ENCODE measurements around the gene CROT.
"Not testable (repeated sequence)": the region's sequence is repeated elsewhere in the genome, so short reads cannot be mapped to it uniquely, and the experiment has no call there.

The CROT gene, protein sequence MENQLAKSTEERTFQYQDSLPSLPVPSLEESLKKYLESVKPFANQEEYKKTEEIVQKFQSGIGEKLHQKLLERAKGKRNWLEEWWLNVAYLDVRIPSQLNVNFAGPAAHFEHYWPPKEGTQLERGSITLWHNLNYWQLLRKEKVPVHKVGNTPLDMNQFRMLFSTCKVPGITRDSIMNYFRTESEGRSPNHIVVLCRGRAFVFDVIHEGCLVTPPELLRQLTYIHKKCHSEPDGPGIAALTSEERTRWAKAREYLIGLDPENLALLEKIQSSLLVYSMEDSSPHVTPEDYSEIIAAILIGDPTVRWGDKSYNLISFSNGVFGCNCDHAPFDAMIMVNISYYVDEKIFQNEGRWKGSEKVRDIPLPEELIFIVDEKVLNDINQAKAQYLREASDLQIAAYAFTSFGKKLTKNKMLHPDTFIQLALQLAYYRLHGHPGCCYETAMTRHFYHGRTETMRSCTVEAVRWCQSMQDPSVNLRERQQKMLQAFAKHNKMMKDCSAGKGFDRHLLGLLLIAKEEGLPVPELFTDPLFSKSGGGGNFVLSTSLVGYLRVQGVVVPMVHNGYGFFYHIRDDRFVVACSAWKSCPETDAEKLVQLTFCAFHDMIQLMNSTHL

DNA sequence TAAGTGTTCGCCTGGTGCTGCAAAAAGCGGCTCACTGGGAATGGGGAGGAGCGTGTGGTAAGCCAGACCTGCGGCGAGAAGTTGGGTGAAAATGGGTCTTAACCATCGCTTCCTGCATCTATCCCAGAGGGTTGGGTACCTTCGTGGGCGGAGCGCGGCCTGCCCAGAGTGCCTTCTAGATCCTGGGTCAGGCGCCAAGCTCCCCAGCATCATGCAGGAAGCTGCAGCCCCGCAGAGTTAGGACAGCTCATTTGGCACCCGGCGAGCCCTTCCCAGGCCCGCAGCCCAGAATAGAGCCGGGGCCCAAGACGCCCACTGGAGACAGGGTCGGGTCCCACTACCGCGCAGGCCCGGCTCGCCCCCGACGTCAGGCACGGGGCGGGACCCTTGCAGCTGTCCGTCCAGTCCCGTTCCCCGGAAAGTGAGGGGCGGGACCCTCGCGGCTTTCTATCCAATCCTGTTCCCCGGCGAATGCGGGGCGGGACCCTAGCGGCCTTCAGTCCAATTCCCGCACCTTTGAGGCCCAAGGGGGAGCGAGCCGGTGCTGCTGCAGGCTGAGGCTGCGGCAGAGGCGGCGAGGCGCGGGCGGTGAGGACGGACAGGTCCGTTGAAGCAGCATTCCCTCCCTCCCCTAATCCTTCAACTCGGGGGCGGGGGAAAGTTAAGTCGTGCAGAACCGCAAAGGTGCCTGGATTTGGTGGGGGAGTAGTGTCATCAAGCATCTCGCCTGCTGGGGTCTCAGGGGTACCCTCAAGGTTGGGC lies at the start of gene CROT:
CROT (plus strand) TSS at position 499 of the 762 bp plus-strand sequence. CDS start 3,405 bp downstream, outside the sequence.
- DNase-seq (ENCODE audit: low spot score): peak; percentile 96

DNA sequence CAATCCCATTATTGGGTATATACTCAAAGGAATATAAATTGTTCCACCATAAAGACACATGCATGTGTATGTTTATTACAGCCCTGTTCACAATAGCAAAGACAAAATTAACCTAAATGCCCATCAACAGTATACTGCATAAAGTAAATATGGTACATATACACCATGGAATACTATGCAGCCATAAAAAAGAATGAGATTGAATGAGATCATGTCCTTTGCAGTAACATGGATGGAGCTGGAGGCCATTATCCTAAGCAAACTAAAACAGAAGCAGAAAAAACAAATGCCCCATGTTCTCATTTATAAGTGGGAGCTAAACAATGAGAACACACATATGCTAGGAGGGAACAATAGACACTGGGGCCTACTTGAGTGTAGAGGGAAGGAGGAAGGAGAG lies 44.7 kb upstream of the CROT start:
- DNase-seq (ENCODE audit: low spot score): no peak

DNA sequence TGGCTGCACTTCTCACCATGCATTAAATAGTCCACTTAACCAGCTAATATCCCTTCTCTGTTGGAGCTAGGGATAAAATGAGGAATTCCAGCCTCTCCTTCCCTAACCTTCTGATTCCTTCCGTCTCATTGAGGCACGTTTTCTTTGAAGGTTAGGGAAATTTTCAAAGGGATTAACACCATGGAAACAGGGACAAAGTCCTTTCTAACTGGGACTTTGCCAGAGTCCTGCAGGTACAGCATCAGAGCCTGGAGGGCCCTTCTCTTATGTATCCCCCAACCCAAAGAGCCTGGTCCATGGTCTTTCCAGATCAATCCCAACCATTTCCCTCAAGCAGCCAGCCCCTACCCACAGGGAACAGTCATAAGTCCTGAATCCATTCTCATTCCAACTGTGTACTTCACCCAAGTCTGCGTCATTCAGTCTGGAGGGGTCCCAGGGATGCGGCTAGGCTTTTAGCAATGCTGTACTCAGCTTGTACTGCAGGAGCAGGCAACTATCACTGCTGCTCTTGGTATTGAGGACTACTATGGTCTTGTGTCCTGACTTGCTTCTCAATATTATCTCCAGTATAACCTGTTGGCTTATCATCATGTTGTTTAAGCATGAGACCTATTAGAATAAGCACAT lies 34.6 kb upstream of the CROT start:
- DNase-seq (ENCODE audit: low spot score): no peak

DNA sequence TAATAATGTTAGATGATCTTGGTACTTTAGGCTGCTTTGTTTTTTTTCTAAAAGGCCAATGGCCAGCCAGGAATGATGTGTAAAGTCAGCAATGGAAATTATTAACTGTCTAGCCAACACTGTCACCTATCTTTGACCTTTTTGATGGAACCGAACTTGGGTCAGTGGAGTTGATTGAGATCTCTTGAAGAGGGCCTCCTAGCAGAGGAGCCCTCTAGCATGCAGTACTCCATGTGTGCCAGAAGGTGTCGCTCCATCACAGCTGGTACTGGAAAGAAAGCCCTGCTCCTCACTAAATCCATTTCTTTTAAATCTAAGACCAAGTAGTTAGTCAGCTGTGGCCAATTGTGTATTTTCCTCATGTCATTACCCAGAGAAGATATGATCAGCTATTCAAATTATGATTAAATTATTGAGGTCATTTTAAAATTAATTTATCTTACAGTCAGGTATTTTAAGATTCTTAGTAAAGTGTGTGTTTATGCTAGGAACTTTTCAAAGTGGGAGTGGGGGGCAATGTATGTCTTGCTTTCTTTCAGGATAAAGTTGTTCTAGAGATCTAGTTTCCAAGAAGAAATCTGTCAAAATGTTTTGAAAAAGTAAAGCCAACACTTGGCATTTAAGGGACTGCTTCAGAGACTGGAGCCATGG lies 33.1 kb upstream of the CROT start:
- DNase-seq (ENCODE audit: low spot score): peak; percentile 60

GRCh38 chr7:87316097-87316700 lies 29.3 kb upstream of the CROT start:
- no peak for DNase-seq (ENCODE audit: low spot score)

DNA sequence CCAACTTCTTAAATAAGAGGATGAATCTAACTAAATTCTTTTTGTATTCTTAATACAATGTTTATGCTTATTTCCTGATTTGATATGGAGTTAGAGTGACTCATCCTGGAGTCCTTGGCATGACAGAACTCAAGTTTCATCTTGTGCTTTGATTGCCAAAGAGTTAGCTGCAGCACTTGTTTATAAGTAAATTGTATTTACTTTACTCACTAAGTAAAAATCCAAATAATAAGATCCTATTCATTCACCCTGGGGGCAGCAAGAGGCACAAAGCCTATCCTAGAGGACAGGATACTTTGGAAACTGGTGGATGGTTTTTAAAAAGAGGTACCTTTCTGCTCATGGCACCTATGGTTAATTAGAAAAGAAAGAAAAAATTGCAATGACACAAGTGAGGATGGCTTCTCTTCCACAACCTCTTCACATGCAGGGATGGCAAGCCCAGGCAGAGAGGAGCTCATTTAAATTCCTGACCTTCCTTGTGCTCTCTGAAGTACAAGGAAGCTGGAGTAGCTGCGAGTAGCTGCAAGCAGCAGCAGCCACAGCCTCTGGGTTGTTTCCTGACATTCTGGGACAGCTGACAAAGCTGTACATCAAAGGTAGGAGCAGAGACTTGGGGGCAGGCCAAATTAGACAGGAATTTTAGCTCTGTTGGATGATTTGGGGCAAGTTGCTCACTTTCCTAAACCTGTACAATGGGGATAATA lies 28.5 kb upstream of the CROT start:
- no peak for DNase-seq (ENCODE audit: low spot score)

GRCh38 chr7:87317691-87318245 lies 27.7 kb upstream of the CROT start:
- no peak for DNase-seq (ENCODE audit: low spot score)

DNA sequence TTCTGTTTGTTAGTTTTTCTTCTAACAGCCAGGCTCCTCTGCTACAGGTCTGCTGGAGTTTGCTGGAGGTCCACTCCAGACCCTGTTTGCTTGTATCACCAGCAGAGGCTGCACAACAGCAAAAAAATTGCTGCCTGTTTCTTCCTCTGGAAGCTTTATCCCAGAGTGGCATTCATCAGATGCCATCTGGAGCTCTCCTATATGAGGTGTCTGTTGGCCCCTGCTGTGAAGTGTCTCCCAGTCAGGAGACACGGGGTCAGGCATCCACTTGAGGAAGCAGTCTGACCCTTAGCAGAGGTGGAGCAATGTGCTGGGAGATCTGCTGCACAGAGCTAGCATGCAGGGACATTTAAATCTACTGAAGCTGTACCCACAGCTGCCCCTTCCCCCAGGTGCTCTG lies 26.7 kb upstream of the CROT start:
- no peak for DNase-seq (ENCODE audit: low spot score)

- not testable (repeated sequence) for DNase-seq (ENCODE audit: low spot score)
These were observed 26.3 kb upstream of the CROT start for GRCh38 chr7:87319154-87319581.

- DNase-seq (ENCODE audit: low spot score): no peak
These were observed 22.6 kb upstream of the CROT start for GRCh38 chr7:87322912-87323311.

DNA sequence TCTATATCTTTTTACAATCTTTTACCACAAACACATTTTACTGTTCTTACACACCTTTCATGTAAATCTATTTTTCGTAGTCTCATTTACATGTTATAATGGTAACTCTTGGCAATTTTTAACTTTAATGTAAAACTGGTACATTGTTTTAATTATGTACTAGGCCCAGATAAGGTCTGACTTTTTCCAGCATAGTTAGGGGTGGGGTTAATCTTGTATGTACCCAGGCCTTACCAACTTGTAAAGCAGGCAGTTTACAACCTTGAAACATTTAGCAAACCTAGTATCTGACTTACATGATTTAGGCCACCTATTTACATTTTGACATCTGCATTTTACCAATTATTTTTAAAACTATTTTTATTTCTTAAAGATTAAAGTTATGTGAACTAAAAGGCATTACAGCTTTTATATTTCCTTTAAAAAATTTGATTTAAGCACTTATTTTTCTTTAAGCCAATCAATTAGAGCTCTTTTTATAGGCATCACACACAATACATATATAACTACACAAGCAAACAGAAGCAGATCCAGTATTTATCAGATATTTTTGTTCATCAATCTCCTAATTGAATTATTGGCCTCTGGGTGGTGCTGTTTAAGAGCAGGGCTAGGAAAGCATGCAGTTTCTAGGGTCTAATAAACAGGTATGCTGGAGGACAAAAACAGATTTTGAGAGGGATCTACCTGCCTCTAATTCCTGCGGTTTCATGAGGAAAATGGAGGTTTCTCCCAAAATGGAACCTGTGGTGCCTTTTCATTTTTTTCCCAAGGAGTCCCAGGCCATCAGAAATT lies 19.7 kb upstream of the CROT start:
- no peak for DNase-seq (ENCODE audit: low spot score)

GRCh38 chr7:87328281-87328680 lies 17.2 kb upstream of the CROT start:
- DNase-seq (ENCODE audit: low spot score): no peak

DNA sequence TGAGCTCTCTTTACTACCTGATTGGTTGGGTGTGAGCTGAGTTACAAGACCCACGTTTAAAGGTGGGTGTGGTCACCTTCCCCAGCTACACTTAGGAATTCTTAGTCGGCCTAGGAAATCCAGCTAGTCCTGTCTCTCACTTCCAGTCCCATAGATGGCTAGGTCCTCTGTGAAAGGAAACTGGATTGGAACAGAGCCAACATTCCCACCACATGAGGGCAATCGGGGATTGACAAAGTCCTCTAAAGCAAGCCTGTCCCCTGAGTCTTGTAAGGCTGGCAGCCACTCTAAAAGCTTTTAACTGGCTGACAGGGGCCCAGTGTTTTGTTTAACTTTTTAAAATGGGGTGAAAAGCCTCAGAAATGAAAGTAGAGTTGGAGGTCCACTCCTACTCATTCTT lies 15.1 kb upstream of the CROT start:
- DNase-seq (ENCODE audit: low spot score): no peak

DNA sequence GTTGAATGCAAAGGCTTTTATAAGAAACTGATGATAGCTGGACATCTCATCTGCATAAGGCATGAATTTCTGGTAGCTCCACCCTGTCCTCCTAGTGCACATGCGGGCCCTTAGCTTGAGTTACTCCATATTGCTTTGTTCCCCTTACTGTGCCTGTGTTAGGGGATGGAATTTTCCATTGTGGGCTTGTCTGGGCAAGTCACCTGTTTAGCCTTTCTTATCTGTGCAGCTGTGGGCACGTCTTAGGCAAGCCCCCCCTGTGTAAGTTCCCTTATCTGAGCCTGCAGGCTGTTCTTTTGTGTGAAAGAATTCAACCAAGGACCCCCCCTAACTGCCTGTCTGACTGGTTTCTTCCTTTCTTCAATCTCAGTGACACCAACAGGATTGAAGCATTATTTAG lies 14.5 kb upstream of the CROT start:
- DNase-seq (ENCODE audit: low spot score): no peak

- DNase-seq (ENCODE audit: low spot score): no peak
These were observed 13.7 kb upstream of the CROT start for GRCh38 chr7:87331687-87332252.

- no peak for DNase-seq (ENCODE audit: low spot score)
These were observed 13.1 kb upstream of the CROT start for GRCh38 chr7:87332321-87332720.

DNA sequence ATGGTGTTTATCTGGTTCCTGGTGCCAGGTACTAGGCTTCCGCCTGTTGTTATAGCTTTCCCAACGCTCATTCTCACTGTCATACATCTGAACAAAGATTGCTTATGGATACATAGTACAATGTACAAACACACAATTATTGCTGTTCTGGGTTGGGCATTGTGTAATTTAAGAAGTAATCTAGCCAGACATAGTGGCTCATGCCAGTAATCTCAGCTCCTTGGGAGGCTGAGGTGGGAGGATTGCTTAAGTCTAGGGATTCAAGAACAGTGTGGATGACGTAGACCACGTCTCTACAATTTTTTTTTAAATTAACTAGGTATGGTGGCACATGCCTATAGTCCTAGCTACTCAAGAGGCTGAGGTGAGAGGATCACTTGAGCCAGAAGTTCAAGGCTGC lies 9.3 kb upstream of the CROT start:
- DNase-seq (ENCODE audit: low spot score): no peak

DNA sequence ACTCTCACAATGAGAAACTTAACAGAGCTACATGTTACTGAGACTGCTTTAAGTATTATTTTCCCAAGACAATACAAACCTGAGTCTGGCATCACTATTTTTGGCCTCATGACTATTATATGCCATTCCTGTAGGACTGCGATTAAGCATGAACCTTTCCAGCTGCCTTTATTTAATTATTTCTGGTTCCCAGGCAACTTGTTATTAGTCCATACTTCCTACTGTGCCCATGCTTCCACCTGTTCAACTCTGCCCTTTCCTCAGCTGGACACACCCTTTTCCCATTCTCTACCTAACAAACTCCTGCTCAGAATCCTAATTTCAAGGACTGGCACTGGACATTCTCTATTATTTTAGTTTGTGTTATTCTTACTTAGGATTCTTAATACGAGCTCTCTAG lies 8.1 kb upstream of the CROT start:
- DNase-seq (ENCODE audit: low spot score): no peak

DNA sequence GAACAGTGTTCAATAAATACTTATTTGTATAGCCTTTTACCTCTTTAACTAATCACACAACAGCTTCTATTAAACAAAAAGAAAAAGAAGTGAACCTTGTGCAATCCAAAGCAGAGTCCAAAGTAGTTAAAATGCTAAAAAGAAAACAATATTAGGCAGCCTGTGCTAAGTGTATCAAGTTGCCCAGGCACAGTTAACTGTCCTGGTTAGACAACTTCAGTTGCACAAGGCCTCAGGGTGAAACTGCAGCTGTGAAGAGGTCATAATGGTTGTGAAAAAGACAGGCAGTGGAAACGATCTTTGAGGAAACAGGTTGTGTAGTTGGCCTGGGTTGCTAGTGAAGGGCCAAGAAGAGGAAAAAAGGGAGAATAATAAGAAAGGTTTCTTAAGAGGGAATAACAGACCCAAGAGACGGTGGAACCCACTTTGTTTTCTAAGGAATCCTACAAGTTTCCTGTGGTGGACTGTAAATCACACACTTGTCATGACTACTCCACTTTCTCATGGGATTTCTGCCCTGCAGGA lies 6.0 kb upstream of the CROT start:
- no peak for DNase-seq (ENCODE audit: low spot score)
